A549 (cell line): Measurements from ENCODE around the gene FLACC1. TPM values are rescaled to one million over a fixed set of nuclear protein-coding genes. Genes with fewer than 3 reads are reported as not detected.

ENCODE experiments used
- ATAC-seq, 2 experiments: fragments of 200-7000 bp in 1 of 2; fragments of >200 bp in 1 of 2; cut with Nextera tagmentation in 1 of 2; cut with Tn5 transposase in 1 of 2; 3 replicates each; pipeline versions ENCODE4 v1.8.0 to v1.9.1; 2018 to 2020; ENCODE audit warnings: mild to moderate bottlenecking in 1 of 2, moderate library complexity in 1 of 2
- CTCF ChIA-PET: fragments of 300-600 bp; sonication (Branson Sonifier 250); formaldehyde crosslinking; extraction: SDS; loops from one replicate; lab custom pipeline; 2021; ENCODE audit warnings: antibody characterized with exemption, inconsistent platforms; lab: Yijun Ruan, JAX
- POLR2A ChIA-PET: fragments of 350-600 bp; formaldehyde crosslinking; extraction: SDS; loops from one replicate; lab custom pipeline; 2021; ENCODE audit warnings: antibody characterized with exemption, inconsistent platforms; lab: Yijun Ruan, JAX
- DNase-seq, 2 experiments: peaks; one replicate each; pipeline versions ENCODE4 v3.0.0 to v3.0.0-alpha.2; 2011 to 2016; ENCODE audit warnings: low read depth in 1 of 2, low spot score in 1 of 2
- FAIRE-seq: peaks from 2 replicates; lab custom pipeline; 2011; peaks lifted over from hg19 to GRCh38; lab: Jason Lieb, UNC
- H3K27ac ChIP-seq, 2 experiments: fragments of >200 bp; sonication (Bioruptor Twin); formaldehyde crosslinking; 3 replicates each; pipeline ENCODE4 v1.5.1; 2016 to 2017
- H3K4me1 ChIP-seq: fragments of >200 bp; sonication (Bioruptor Twin); formaldehyde crosslinking; 3 replicates; pipeline ENCODE4 v1.6.1; 2016
- H3K4me2 ChIP-seq: fragments of >200 bp; sonication (Bioruptor Twin); formaldehyde crosslinking; 3 replicates; pipeline ENCODE4 v1.6.1; 2016
- H3K4me3 ChIP-seq: fragments of >200 bp; sonication (Bioruptor Twin); formaldehyde crosslinking; 3 replicates; pipeline ENCODE4 v1.5.1; 2016
- H3K9me3 ChIP-seq: fragments of >200 bp; sonication (Bioruptor Twin); formaldehyde crosslinking; 3 replicates; pipeline ENCODE4 v1.6.1; 2016
- CBX2 ChIP-seq: fragments of 200-600 bp; sonication (generic); IDR thresholded peaks from 2 replicates; pipeline ENCODE4 v1.6.1; 2016; ENCODE audit warnings: low read depth, mild to moderate bottlenecking, borderline replicate concordance
- CBX8 ChIP-seq: fragments of 200-600 bp; sonication (generic); IDR thresholded peaks from 2 replicates; pipeline ENCODE4 v1.6.1; 2016
- CEBPB ChIP-seq, 2 experiments: fragments of >200 bp in 1 of 2; sonication (Bioruptor Twin) in 1 of 2; formaldehyde crosslinking in 1 of 2; IDR thresholded peaks; 2 replicates each; pipeline ENCODE4 v1.6.1; 2012 to 2016
- CHD4 ChIP-seq: fragments of 200-600 bp; sonication (generic); IDR thresholded peaks from 2 replicates; pipeline ENCODE4 v1.6.1; 2016; ENCODE audit warnings: antibody characterized with exemption, mild to moderate bottlenecking, borderline replicate concordance
- EP300 ChIP-seq, 2 experiments: fragments of >200 bp; sonication (Bioruptor Twin); formaldehyde crosslinking; IDR thresholded peaks; 2 replicates in 1 of 2; 3 replicates in 1 of 2; pipeline ENCODE4 v1.6.1; 2016 to 2017
- FOXS1 ChIP-seq: fragments of 250-450 bp; sonication (Bioruptor Pico); IDR thresholded peaks from 2 replicates; pipeline ENCODE4 v1.5.0; 2020; ENCODE audit warnings: mild to moderate bottlenecking, moderate library complexity
- GATA3 ChIP-seq: IDR thresholded peaks from 2 replicates; pipeline ENCODE4 v1.6.1; 2012; ENCODE audit warnings: borderline replicate concordance
- HDAC2 ChIP-seq: fragments of 200-600 bp; sonication (generic); IDR thresholded peaks from 2 replicates; pipeline ENCODE4 v1.6.1; 2016
- JUN ChIP-seq, 2 experiments: fragments of >200 bp; sonication (Bioruptor Twin); formaldehyde crosslinking; IDR thresholded peaks; 2 replicates in 1 of 2; 3 replicates in 1 of 2; pipeline ENCODE4 v1.6.1; 2016 to 2017
- JUNB ChIP-seq: fragments of >200 bp; sonication (Bioruptor Twin); formaldehyde crosslinking; IDR thresholded peaks from 2 replicates; pipeline ENCODE4 v1.6.1; 2016
- KDM5A ChIP-seq: fragments of 200-600 bp; sonication (generic); IDR thresholded peaks from 2 replicates; pipeline ENCODE4 v1.6.1; 2016; ENCODE audit warnings: antibody characterized with exemption, mild to moderate bottlenecking
- NPAS2 ChIP-seq: fragments of 250-450 bp; sonication (Bioruptor Pico); IDR thresholded peaks from 2 replicates; pipeline ENCODE4 v1.8.0; 2022; ENCODE audit warnings: mild to moderate bottlenecking, moderate library complexity, borderline replicate concordance
- NR3C1 ChIP-seq: fragments of >200 bp; sonication (Bioruptor Twin); formaldehyde crosslinking; IDR thresholded peaks from 3 replicates; pipeline ENCODE4 v1.6.1; 2017
- POLR2A ChIP-seq: IDR thresholded peaks from 2 replicates; pipeline ENCODE4 v1.6.1; 2012; ENCODE audit warnings: mild to moderate bottlenecking, low read length
- WGBS: methylation state at CpG from one replicate; pipeline ENCODE4 v1.1.6; 2017; ENCODE audit errors: missing lambda C conversion rate; 5-methylcytosine and 5-hydroxymethylcytosine counted together
- polyA plus RNA-seq, 4 experiments: library from polyadenylated mRNA; depleted of rRNA in 3 of 4; stranded (reverse); fragments of >200 nt; fragmentation: RNase III in 1 of 4; extraction: RNeasy Plus Mini Kit Qiagen cat#74134 plus additional on column Dnase treatment in 1 of 4; gene quantifications; 2 replicates in 3 of 4; 3 replicates in 1 of 4; pipeline ENCODE4 v1.2.3, GENCODE V29; 2011 to 2017
- TF ChIP-seq, protein P1 (sequence below): fragments of 150-350 bp; IDR thresholded peaks from 2 replicates; pipeline ENCODE4 v1.6.1; 2014; ENCODE audit warnings: low read depth, mild to moderate bottlenecking, low read length
- TF ChIP-seq, protein P2 (sequence below): IDR thresholded peaks from 2 replicates; pipeline ENCODE4 v1.6.1; 2012
- TF ChIP-seq, protein P3 (sequence below): IDR thresholded peaks from 2 replicates; pipeline ENCODE4 v1.6.1; 2012; ENCODE audit warnings: low read depth, borderline replicate concordance
- TF ChIP-seq, protein P4 (sequence below): fragments of 250-450 bp; sonication (Bioruptor Pico); IDR thresholded peaks from 2 replicates; pipeline ENCODE4 v1.5.0; 2021; ENCODE audit warnings: mild to moderate bottlenecking, moderate library complexity, borderline replicate concordance

The FLACC1 gene
- polyA plus RNA-seq, 2 of the 4 experiments (the other 2 are of a cell fraction), result 0.26 to 0.36 TPM

DNA sequence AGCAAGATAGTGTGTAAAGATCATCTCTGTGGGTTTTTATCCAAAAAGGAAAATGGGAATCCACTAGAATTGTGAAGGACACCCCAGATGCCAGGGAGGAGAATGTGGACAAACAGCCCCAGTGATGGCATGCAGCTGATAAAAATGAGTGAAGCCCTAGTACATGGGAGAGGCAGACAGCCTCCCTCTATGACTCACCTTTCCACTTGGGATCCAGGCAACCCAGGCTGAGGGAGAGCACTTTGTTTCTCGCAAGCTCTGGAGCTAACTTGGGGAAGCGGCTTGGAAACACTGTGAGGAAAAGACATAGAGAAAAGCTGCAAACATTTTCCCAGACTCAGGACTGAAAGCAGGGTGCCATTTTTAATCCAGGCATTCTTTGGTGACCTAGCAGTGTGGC lies 5.3 kb upstream of the FLACC1 start:
- 95% methylated on average over 2 of the region's 2 CpGs for WGBS
- DNase-seq, result no peak
- no peak for ATAC-seq
- H3K4me2 ChIP-seq, result no peak overlapping the region
- ChIA-PET POLR2A (interaction anchor here (0.6 kb wide), 1 partner anchor 20 kb away, joined by 3 read pairs; no protein-coding TSS in a partner anchor), CTCF (interaction anchor here (0.6 to 0.7 kb wide), 2 partner anchors 98 to 780 kb away, joined by 4 to 5 read pairs; no protein-coding TSS in a partner anchor)
- FAIRE-seq, result no peak
- H3K4me3 ChIP-seq, result no peak overlapping the region
- TF ChIP-seq, protein P1, sequence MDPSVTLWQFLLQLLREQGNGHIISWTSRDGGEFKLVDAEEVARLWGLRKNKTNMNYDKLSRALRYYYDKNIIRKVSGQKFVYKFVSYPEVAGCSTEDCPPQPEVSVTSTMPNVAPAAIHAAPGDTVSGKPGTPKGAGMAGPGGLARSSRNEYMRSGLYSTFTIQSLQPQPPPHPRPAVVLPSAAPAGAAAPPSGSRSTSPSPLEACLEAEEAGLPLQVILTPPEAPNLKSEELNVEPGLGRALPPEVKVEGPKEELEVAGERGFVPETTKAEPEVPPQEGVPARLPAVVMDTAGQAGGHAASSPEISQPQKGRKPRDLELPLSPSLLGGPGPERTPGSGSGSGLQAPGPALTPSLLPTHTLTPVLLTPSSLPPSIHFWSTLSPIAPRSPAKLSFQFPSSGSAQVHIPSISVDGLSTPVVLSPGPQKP, result no peak
- no peak for TF ChIP-seq FOXS1
- TF ChIP-seq HDAC2, result no peak
- no peak for TF ChIP-seq CHD4
- TF ChIP-seq, protein P2, sequence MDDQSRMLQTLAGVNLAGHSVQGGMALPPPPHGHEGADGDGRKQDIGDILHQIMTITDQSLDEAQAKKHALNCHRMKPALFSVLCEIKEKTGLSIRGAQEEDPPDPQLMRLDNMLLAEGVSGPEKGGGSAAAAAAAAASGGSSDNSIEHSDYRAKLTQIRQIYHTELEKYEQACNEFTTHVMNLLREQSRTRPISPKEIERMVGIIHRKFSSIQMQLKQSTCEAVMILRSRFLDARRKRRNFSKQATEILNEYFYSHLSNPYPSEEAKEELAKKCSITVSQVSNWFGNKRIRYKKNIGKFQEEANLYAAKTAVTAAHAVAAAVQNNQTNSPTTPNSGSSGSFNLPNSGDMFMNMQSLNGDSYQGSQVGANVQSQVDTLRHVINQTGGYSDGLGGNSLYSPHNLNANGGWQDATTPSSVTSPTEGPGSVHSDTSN, result no peak
- H3K27ac ChIP-seq, result no peak overlapping the region
- H3K9me3 ChIP-seq, result peaks cover 22% of the 10 kb centered on the region
- peaks cover 4% of the 10 kb centered on the region; the same call in 1 of the 3 replicates for H3K4me1 ChIP-seq

DNA sequence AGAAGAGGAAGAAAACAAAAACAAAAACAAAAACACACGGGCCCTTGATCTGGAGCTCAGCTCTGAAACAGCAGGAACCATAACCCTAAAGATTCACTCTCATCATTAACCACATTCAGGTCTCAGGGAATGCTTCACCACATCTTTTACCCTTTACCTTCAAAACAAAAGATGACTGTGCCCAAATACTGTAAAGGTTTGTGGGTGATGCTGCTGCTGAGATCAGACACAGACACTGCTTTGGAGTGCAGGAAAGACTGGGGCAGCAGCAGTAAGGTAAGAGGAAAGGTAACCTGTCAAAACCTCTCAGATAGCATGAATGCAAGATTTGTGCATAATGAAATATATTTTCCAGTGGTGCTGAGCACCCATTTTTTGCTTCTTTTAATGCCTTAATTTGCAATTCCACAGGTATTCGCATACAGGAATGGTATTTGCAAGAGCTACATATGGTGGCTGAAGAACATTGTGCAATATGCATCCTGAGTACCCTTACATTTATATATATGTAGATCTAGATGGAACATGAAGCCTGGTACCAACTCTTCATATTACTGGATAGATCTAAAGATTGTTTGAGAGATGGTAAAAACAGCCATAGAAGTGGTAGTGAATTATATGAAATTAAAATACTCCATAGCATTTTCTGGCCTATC lies 4.1 kb upstream of the FLACC1 start:
- no peak for TF ChIP-seq JUNB
- TF ChIP-seq, protein P3, sequence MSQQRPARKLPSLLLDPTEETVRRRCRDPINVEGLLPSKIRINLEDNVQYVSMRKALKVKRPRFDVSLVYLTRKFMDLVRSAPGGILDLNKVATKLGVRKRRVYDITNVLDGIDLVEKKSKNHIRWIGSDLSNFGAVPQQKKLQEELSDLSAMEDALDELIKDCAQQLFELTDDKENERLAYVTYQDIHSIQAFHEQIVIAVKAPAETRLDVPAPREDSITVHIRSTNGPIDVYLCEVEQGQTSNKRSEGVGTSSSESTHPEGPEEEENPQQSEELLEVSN, result no peak
- POLR2A ChIA-PET, result no interaction called here
- Histone ChIP-seq H3K4me1 (peaks cover 4% of the 10 kb centered on the region; the same call in 1 of the 3 replicates), H3K27ac (no peak overlapping the region), H3K9me3 (peaks cover 17% of the 10 kb centered on the region), H3K4me2 (no peak overlapping the region), H3K4me3 (no peak overlapping the region)
- FAIRE-seq, result no peak
- ATAC-seq, result no peak
- CTCF ChIA-PET, result interaction anchor here (0.6 kb wide), 1 partner anchor 260 kb away, joined by 4 read pairs; no protein-coding TSS in a partner anchor
- 84% methylated on average over 2 of the region's 2 CpGs for WGBS
- no peak for DNase-seq

DNA sequence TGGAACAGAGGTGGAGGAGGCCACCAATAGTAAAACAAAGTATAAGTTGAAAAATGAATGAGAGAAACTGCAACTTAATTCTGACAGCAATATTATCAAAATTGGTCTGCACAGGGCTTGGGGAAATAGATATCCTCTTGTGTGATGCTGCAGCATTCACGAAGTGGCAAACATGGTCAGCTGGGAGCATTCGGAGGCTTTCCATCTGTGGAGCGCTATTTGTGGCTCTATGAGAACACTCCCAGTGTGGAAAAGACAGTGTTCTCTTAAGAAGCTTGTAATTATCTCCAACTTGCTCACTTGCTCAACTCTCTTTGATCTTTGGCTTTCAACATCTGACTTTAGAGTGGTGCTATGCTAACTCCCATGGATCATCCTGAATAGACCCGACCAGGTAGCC lies 3.1 kb upstream of the FLACC1 start:
- no peak for TF ChIP-seq NR3C1
- TF ChIP-seq, protein P4, sequence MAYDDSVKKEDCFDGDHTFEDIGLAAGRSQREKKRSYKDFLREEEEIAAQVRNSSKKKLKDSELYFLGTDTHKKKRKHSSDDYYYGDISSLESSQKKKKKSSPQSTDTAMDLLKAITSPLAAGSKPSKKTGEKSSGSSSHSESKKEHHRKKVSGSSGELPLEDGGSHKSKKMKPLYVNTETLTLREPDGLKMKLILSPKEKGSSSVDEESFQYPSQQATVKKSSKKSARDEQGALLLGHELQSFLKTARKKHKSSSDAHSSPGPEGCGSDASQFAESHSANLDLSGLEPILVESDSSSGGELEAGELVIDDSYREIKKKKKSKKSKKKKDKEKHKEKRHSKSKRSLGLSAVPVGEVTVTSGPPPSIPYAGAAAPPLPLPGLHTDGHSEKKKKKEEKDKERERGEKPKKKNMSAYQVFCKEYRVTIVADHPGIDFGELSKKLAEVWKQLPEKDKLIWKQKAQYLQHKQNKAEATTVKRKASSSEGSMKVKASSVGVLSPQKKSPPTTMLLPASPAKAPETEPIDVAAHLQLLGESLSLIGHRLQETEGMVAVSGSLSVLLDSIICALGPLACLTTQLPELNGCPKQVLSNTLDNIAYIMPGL, result no peak
- TF ChIP-seq CBX2, result no peak
- no peak for TF ChIP-seq GATA3
- no peak for TF ChIP-seq JUN (IDR thresholded peaks at IDR 0.05)
- no peak for TF ChIP-seq EP300 (IDR thresholded peaks at IDR 0.05)
- no peak for TF ChIP-seq NPAS2 (CRISPR knock-in tag)
- no peak for TF ChIP-seq CBX8
- TF ChIP-seq POLR2A, result no peak
- TF ChIP-seq FOXS1, result no peak
- TF ChIP-seq KDM5A, result no peak
- TF ChIP-seq CEBPB (IDR thresholded peaks at IDR 0.05), result no peak
- no peak for TF ChIP-seq CHD4
- TF ChIP-seq JUNB, result no peak
- Histone ChIP-seq H3K4me3 (no peak overlapping the region), H3K27ac (no peak overlapping the region), H3K4me2 (no peak overlapping the region), H3K4me1 (peaks cover 4% of the 10 kb centered on the region; the same call in 1 of the 3 replicates), H3K9me3 (peaks cover 17% of the 10 kb centered on the region)
- ATAC-seq, result no peak
- WGBS, result 84% methylated on average over 4 of the region's 4 CpGs
- FAIRE-seq, result no peak
- DNase-seq, result no peak
- POLR2A ChIA-PET, result no interaction called here
- CTCF ChIA-PET, result interaction anchor here (0.6 kb wide), 1 partner anchor 259 kb away, joined by 4 read pairs; no protein-coding TSS in a partner anchor
